RWPE2 (cell line): ENCODE measurements around the gene PXDN.

Experiments used
- ATAC-seq: fragments of 200-7000 bp; cut with Tn5 transposase; 3 replicates; pipeline ENCODE4 v1.9.1; 2021; ENCODE audit warnings: low read depth
- DNase-seq: peaks from one replicate; pipeline ENCODE4 v3.0.0-alpha.2; 2020; ENCODE audit warnings: low spot score
- H3K27ac ChIP-seq: fragments of 450-650 bp; 2 replicates; pipeline ENCODE4 v1.5.1; 2017; ENCODE audit warnings: mild to moderate bottlenecking; ENCODE audit not compliant: poor library complexity, severe bottlenecking
- H3K27me3 ChIP-seq: fragments of 250-450 bp; sonication (Bioruptor Pico); 2 replicates; pipeline ENCODE4 v1.5.1; 2021; ENCODE audit warnings: mild to moderate bottlenecking, moderate library complexity; ENCODE audit not compliant: insufficient read depth, poor library complexity, severe bottlenecking
- H3K36me3 ChIP-seq: fragments of 250-450 bp; sonication (Bioruptor Pico); 2 replicates; pipeline ENCODE4 v1.5.1; 2020; ENCODE audit warnings: low read depth, mild to moderate bottlenecking, moderate library complexity
- H3K4me1 ChIP-seq: fragments of 250-450 bp; sonication (Bioruptor Pico); 2 replicates; pipeline ENCODE4 v1.5.1; 2021; ENCODE audit warnings: mild to moderate bottlenecking, moderate library complexity; ENCODE audit not compliant: insufficient read depth, poor library complexity, severe bottlenecking
- H3K4me3 ChIP-seq: fragments of 250-450 bp; sonication (Bioruptor Pico); 2 replicates; pipeline ENCODE4 v1.5.1; 2021; ENCODE audit warnings: mild to moderate bottlenecking, moderate library complexity; ENCODE audit not compliant: severe bottlenecking
- H3K9me3 ChIP-seq: fragments of 250-450 bp; sonication (Bioruptor Pico); 2 replicates; pipeline ENCODE4 v1.5.1; 2021; ENCODE audit warnings: mild to moderate bottlenecking, moderate library complexity; ENCODE audit not compliant: severe bottlenecking
- TF ChIP-seq, protein P1 (sequence below): fragments of 450-650 bp; IDR thresholded peaks from one replicate; pipeline ENCODE4 v1.5.1; 2017; ENCODE audit warnings: mild to moderate bottlenecking, moderate library complexity; ENCODE audit not compliant: poor library complexity, severe bottlenecking

The PXDN gene

DNA sequence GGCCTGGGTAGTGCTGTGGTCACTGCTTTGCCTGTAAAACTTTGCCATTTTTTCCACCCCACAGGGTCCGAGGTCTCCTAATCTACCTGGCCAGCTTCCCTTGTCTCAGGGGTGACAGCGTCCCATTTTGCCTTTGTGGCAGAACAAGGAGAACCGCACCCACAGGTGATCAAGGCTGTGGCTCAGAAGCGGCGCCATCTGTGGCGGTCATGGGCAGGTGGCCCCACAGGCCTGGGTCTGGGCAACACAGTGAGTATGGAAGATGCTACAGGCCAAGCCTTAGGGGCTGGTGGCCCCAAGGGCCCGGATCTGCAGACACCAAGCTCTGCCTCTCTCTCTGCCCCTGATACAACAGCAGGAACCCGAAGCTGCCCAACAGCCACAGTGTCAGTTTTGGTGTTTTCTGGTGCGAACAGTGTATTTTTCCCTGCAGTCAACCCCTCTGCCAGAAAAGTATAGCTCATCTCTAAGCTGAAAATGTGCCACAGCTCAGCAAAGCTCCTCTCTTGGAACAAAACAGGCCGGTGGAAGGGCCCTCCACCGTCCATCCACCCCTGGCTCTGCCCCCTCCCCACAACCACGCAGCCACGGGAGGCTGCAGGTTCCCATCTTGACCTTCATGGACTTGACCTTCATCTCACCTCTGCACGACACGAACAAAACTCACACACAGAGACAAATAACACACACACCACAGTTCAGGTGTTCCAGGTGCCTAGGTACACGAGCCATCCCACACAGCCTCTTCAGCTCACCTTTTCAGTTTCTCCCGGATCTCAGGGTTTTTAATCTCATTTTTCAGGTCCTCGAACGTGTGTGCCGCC, 96.7 kb downstream of the PXDN start:
- Histone ChIP-seq H3K9me3 (no peaks in the 10 kb centered on the region), H3K27ac (no peak overlapping the region), H3K27me3 (no peaks in the 10 kb centered on the region), H3K4me3 (no peak overlapping the region), H3K36me3 (peaks cover 75% of the 10 kb centered on the region), H3K4me1 (no peaks in the 10 kb centered on the region)
- DNase-seq = no peak
- ATAC-seq = no peak
- TF ChIP-seq, protein P1, sequence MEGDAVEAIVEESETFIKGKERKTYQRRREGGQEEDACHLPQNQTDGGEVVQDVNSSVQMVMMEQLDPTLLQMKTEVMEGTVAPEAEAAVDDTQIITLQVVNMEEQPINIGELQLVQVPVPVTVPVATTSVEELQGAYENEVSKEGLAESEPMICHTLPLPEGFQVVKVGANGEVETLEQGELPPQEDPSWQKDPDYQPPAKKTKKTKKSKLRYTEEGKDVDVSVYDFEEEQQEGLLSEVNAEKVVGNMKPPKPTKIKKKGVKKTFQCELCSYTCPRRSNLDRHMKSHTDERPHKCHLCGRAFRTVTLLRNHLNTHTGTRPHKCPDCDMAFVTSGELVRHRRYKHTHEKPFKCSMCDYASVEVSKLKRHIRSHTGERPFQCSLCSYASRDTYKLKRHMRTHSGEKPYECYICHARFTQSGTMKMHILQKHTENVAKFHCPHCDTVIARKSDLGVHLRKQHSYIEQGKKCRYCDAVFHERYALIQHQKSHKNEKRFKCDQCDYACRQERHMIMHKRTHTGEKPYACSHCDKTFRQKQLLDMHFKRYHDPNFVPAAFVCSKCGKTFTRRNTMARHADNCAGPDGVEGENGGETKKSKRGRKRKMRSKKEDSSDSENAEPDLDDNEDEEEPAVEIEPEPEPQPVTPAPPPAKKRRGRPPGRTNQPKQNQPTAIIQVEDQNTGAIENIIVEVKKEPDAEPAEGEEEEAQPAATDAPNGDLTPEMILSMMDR = no peak

DNA sequence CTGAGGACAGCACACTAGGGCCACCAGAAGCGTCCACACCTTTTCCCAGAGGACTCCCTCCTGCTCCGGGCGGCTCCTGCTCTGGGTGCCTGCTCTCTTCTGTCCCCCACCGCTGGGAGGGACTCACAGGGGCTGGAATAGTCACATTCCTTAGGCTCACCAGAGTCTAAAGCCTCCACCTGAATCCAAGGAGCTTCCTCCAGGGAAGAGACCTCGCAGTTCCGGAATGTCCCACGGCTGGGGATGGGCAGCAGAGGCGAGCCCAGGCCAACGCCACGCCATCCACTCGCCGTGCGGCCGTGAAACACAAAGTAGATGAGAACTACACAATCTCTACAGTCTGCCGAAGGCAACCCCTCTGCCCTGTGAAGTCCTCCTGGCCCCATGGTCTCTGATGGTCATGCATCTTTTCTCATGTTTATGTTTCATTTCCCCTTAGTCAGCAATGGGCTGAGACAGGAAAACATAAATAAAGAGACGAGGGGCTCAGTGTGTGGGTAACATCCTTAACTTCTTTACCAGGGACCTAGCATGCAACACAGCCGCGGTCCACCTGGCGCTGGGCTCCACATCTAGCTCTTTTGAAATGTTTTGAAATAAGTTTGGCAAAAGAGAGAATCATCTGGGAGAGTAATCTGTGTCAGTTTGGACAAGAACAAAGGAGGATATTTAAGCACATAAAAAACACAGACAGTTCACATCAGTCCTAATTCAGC, 98.4 kb downstream of the PXDN start:
- Histone ChIP-seq H3K27me3 (no peaks in the 10 kb centered on the region), H3K36me3 (peaks cover 80% of the 10 kb centered on the region), H3K4me1 (no peaks in the 10 kb centered on the region), H3K4me3 (no peak overlapping the region), H3K9me3 (no peaks in the 10 kb centered on the region), H3K27ac (no peak overlapping the region)
- ATAC-seq = no peak
- TF ChIP-seq, protein P1 = no peak
- DNase-seq = no peak

DNA sequence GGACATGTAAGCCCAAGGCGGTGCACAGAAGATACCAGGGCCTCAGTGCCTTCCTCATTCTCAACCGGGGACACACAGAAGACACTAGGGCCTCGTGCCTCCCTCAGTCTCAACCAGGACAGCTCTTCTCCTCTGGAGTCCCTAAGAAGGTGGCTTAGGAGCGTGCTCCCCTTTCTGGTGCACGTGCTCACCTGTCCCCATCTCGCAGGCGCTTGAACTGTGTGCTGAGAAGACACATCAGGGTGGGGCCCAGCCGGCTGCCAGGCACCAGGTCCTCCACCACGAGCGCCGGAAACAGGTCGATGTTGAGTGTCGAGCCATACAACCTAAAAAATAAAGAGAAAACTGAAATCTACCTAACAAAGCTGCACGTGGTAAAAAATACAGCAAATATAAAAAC, 99.9 kb downstream of the PXDN start:
- peaks cover 75% of the 10 kb centered on the region for H3K36me3 ChIP-seq
- DNase-seq = no peak

DNA sequence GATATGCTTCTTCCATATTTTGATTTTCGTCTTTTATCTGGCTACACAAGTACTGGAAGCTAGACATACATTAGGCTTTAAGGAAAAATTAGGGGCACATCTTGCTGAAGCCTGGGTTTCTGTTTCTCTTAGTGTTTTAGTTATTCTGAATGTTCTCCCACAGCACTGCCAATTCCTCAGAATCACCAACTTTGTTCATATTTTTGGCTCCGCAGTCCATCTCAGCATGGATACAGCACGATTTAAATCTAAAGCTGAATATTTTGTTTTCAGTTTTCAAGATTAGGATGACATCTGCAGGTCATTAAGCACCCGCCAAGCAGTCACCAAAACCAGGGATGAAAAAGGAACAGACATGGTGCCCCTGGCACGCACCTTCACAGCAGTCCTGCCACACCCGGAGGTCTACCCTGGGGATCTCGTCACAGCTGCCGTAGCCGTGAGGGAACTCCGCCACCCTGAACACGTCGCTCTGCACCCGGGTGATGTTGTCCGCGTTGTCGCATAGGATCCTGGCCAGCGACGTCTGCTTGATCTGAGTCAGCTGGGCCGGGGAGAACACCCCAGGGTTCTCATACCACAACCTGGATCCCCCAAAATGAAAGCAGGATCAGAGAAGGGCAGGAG, 101.2 kb downstream of the PXDN start:
- no peaks in the 10 kb centered on the region for H3K9me3 ChIP-seq
- H3K27me3 ChIP-seq = no peaks in the 10 kb centered on the region
- ATAC-seq = no peak
- H3K27ac ChIP-seq = no peak overlapping the region
- no peak overlapping the region for H3K4me3 ChIP-seq
- TF ChIP-seq, protein P1 = no peak
- no peak for DNase-seq
- peaks cover 4% of the 10 kb centered on the region for H3K4me1 ChIP-seq
- peaks cover 77% of the 10 kb centered on the region for H3K36me3 ChIP-seq

More for the DNA sequence above, 99.9 kb downstream of the PXDN start:
- TF ChIP-seq, protein P1 = no peak
- no peaks in the 10 kb centered on the region for H3K9me3 ChIP-seq
- H3K4me1 ChIP-seq = no peaks in the 10 kb centered on the region
- no peak overlapping the region for H3K27ac ChIP-seq
- no peak overlapping the region for H3K4me3 ChIP-seq
- H3K27me3 ChIP-seq = no peaks in the 10 kb centered on the region
- ATAC-seq = no peak
